ENCODE results near the gene NOL11. TPM values are rescaled to one million over a fixed set of nuclear protein-coding genes. Genes with fewer than 3 reads are reported as not detected.
A peak's percentile ranks its signal among the peaks of the same experiment; 100 is the strongest.

NOL11 gene
- total and polyA plus RNA-seq, 2 of the 8 experiments (the other 6 are each of a cell fraction or from before 2014, with no cell fraction given), result 58.0 to 97.2 TPM

GRCh38 chr17:67773246-67773645 is 55.5 kb downstream of the NOL11 start:
- Histone ChIP-seq H2AFZ (ENCODE audit: low read length) (peak overlapping the region; percentile 41; the same call in 1 of the 2 replicates), H3K4me2 (ENCODE audit: insufficient read depth in 1 of 2, low read depth in 2 of 2, low read length in 2 of 2) (no peak overlapping the region)
- POLR2A ChIA-PET (ENCODE audit: partially characterized antibody), result interaction anchor here (0.7 kb wide), 1 partner anchor 22 kb away, joined by 3 read pairs; no protein-coding TSS in a partner anchor

More at GRCh38 chr17:67773246-67773645, 55.5 kb downstream of the NOL11 start:
- Histone ChIP-seq H3K4ac (replicated peaks; ENCODE audit: insufficient read length, low read depth, low read length) (no peak overlapping the region), H2BK12ac (ENCODE audit: low read depth, low read length) (no peak overlapping the region), H3K9ac (replicated peaks in 1 of 4; ENCODE audit: extremely low read depth in 1 of 4, low read depth in 3 of 4, low read length in 3 of 4) (no peak overlapping the region), H3K79me1 (ENCODE audit: low read depth, low read length) (no peaks in the 10 kb centered on the region), H2AK5ac (ENCODE audit: low read depth, low read length) (no peak overlapping the region), H3K56ac (replicated peaks; ENCODE audit: insufficient read length, low read depth, low read length) (no peak overlapping the region), H2BK20ac (ENCODE audit: low read length) (peak overlapping the region; percentile 62), H4K91ac (replicated peaks; ENCODE audit: insufficient read length, low read length) (no peak overlapping the region), H4K8ac (ENCODE audit: extremely low read depth, insufficient read depth, low read length) (no peak overlapping the region), H4K20me1 (replicated peaks in 1 of 2; ENCODE audit: control insufficient read depth in 1 of 2, insufficient read depth in 2 of 2, low read length in 2 of 2) (no peaks in the 10 kb centered on the region), H3K4me1 (replicated peaks in 1 of 4; ENCODE audit: control insufficient read depth in 3 of 4, insufficient read depth in 4 of 4, low read length in 3 of 4) (no peaks in the 10 kb centered on the region), H3K79me2 (ENCODE audit: control insufficient read depth in 1 of 2, insufficient read depth in 2 of 2, low read length in 2 of 2) (no peaks in the 10 kb centered on the region), H3K36me3 (ENCODE audit: control insufficient read depth in 2 of 4, insufficient read depth in 4 of 4, low read length in 3 of 4) (no peaks in the 10 kb centered on the region), H2BK120ac (replicated peaks; ENCODE audit: low read depth, low read length) (no peak overlapping the region), H4K5ac (ENCODE audit: insufficient read length, low read depth, low read length) (no peak overlapping the region), H3K23ac (ENCODE audit: insufficient read length) (no peak overlapping the region), H3K23me2 (ENCODE audit: low read depth, low read length) (no peaks in the 10 kb centered on the region), H2BK5ac (ENCODE audit: low read depth, low read length) (no peak overlapping the region), H3K4me3 (ENCODE audit: extremely low read depth in 1 of 4, insufficient read depth in 2 of 4, low read depth in 3 of 4, low read length in 4 of 4) (no peak overlapping the region), H3K14ac (ENCODE audit: insufficient read length) (no peak overlapping the region), H3K18ac (ENCODE audit: extremely low read depth, low read length) (no peak overlapping the region), H2BK15ac (ENCODE audit: low read length) (no peak overlapping the region), H3K9me3 (ENCODE audit: insufficient read depth in 2 of 2, low read depth in 1 of 2, low read length in 1 of 2) (no peaks in the 10 kb centered on the region), H3K27me3 (replicated peaks in 1 of 4; ENCODE audit: control insufficient read depth in 3 of 4, extremely low read depth in 1 of 4, insufficient read depth in 3 of 4, low read length in 3 of 4) (no peaks in the 10 kb centered on the region), H3K27ac (ENCODE audit: low read depth, low read length) (no peak overlapping the region)
- DNase-seq (ENCODE audit: low read depth in 1 of 2, low spot score in 2 of 2) (no peak), FAIRE-seq (no peak)
- TF ChIP-seq SP4 (IDR thresholded peaks at IDR 0.05; ENCODE audit: low read length) (no peak), CREB1 (IDR thresholded peaks at IDR 0.05) (no peak), TAF1 (IDR thresholded peaks at IDR 0.05; ENCODE audit: low read depth, low read length) (no peak), E2F6 (IDR thresholded peaks at IDR 0.05) (no peak), BRCA1 (IDR thresholded peaks at IDR 0.05; ENCODE audit: low read depth, low read length) (no peak), RBBP5 (IDR thresholded peaks at IDR 0.05; ENCODE audit: borderline replicate concordance, low read depth, low read length) (no peak), POLR2A (IDR thresholded peaks at IDR 0.05; ENCODE audit: control extremely low read depth in 1 of 2, low read depth in 2 of 2, low read length in 2 of 2) (no peak), CBX8 (IDR thresholded peaks at IDR 0.05; ENCODE audit: borderline replicate concordance, low read depth, low read length) (no peak), CEBPB (IDR thresholded peaks at IDR 0.05; ENCODE audit: low read depth, low read length) (no peak), MAFK (IDR thresholded peaks at IDR 0.05; ENCODE audit: low read depth, low read length) (no peak), CBX5 (IDR thresholded peaks at IDR 0.05; ENCODE audit: low read depth, low read length) (no peak), GABPA (IDR thresholded peaks at IDR 0.05; ENCODE audit: borderline replicate concordance, insufficient read depth, low read length) (no peak)
- CTCF ChIA-PET (ENCODE audit: partially characterized antibody), result interaction anchor here (0.7 to 1.7 kb wide), 3 partner anchors 14 to 37 kb away, joined by 3 to 4 read pairs (median 3); no protein-coding TSS in a partner anchor
- 97% methylated on average over 7 of the region's 7 CpGs; no CpG with 5 or more reads in 1 of the 2 experiments for WGBS, 2 experiments (ENCODE audit: extremely low coverage in 1 of 2, insufficient coverage in 1 of 2, insufficient read length in 1 of 2, insufficient replicate concordance in 2 of 2, low coverage in 1 of 2, low lambda C conversion rate in 2 of 2, missing lambda C conversion rate in 1 of 2)
